Measurements from ENCODE around the gene POR.

POR gene

DNA sequence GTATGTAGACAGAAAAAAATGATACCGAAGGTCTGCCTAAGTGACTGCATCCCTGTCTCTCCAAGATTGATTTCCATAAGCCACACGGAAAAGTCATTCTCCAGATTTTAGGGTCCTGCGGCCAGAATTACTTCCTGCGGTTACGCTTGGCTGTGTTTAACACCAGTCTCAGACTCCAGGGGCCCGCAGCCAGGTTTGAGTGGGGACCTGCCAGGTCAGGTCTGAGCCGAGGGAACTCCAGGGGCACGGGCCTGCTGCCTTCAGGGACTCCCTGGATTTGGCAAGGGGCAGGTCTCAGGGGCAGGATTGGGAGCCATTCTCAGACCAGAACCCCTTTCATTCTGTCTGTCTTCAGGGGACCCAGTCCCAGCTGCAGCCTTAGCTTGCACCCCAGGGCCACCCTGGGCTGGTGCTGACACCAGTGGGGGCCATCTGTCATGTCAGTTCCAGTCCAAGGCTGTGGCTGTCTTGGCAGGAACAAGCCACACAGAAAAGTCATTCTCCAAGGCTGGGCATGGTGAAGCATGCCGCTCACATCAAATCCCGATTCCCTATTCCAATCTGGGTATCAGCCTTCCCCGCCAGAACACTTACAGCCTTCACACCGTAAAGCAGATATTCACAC, 40.5 kb downstream of the POR start:
- DNase-seq: no peak

DNA sequence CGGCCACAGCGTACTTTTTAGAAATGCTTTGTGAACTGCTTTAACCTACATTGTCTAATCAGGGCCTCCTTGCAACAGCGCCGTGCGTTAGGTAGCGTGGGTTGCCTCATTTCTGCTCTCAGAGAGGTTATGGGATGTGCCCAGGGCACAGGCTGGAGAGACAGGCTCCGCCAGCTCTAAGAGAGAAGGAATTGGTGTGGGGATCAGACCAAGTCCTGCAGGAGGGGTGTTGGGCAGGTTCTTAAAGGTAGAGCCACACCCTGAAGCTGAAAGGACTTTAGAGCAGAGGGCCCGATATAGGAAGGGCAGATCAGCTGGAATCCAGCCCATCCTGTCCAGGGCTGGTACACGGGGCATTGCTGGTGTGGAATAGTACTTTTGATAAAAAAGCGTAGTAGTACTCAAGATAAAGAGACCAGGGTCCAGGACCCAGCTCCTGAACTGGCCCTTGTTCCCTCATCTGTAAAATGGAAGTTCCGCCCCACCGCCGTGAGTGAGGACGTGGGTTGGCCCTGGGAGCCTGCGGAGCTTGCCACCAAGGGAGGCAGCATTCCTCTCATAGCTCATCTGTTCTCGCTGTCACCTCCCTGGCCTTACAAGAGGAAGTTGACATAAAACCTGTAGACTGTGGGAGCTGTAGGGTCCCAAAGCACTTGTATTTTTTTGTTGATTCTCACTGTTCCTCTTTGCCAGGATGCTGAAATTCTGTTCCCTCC, 42.2 kb downstream of the POR start:
- no peak for DNase-seq

DNA sequence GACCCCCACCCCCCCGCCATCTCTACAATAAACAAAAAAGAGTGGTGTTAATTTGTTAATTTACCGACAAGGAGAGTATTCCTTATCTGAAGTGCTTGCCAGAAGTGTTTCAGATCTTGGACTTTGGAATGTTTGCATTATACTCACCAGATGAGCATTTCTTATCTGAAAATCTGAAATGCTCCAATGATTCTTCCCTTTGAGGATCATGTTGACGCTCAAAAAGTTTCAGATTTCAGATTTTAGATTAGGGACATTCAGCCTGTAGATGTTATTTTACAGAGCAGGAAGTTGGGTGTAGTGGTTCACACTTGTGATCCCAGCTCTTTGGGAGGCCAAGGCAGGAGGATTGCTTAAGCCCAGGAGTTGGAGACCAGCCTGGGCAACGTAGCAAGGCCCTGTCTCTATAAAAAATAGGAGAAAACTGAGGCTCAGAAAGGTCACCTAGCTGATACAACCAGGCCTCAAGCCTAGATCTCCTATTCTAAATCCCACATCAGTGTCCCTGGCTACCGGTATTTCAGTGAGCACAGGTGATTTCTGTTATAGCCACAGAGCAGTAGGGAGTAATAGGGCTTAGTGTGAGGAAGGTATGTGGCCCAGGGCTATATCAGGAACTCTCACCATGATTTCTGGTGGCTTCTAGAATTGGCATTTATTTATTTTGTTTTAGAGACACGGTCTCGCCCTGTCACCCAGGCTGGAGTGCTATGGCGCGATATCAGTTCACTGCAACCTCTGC, 44.0 kb downstream of the POR start:
- DNase-seq: no peak

DNA sequence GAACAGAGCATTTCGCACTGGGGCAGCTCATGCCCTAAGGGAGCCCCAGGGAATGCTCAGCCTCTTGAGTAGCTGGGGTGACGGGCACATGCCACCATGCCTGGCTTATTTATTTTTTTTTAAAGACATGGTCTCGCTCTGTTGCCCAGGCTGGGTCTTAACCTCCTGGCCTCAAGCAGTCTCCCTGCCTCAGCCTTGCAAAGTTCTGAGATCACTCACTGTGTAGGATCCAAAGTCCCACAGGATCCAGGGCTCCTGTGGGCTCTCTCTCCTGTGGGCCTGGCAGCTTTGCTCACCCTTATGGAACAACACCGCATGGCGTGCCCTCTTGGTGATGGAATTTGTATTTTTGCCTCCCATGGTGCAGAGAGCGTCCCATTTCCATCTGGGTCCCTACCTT, 45.4 kb downstream of the POR start:
- no peak for DNase-seq

DNA sequence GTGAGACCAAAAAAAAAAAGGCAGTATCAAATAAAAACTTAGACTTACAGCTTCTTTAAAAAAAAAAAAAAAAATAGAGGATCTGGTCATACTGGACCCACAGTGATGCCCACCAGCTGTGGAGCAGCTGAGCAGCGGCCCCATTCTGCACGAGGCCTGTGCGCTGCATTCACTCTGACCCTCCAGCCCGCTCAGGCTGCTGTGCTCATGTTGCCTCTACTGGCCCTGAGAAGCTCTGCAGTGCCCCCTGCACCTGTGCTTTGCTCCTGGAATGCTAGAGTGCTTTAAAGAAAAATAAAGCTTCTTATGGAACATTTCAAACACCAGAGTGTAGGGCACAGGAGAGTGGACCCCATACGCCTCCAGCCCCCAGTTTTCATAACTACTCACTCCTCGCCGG, 46.3 kb downstream of the POR start:
- no peak for DNase-seq

DNA sequence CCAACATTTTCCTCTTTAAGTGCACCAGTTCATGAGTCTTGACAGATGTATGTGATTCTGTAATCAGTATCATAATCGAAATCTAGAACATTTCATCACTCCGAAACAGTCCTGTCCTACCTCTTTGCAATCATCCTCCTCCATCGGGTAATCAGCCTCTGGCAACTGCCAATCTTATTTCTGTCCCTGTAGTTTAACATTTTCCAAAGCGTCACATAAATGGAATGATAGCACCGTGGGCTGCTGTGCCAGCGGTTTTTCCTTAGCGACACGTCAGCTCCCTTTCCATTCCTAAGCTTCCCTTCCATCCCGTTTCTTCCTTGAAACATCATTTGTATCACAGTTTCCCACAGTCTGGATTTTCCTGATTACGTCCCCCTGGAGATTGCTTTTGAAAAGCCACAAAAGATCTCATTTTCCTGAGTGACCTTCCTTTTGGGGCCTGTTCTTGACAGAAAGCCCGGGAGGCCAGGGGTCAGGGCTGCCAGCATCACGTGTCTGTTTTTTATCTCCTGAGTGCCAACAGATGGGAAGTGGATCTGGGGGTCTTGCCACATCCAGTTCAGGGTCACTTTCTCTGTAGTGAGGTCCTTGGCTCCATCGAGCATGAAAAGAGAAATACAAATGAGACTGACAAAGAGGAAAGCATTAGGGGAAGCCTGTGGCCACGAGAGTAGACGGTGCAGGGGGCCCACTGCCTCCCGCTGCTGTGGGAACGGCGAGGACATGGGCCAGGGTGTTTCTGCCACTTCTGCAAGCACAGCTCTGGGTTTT, 47.8 kb downstream of the POR start:
- no peak for DNase-seq

DNA sequence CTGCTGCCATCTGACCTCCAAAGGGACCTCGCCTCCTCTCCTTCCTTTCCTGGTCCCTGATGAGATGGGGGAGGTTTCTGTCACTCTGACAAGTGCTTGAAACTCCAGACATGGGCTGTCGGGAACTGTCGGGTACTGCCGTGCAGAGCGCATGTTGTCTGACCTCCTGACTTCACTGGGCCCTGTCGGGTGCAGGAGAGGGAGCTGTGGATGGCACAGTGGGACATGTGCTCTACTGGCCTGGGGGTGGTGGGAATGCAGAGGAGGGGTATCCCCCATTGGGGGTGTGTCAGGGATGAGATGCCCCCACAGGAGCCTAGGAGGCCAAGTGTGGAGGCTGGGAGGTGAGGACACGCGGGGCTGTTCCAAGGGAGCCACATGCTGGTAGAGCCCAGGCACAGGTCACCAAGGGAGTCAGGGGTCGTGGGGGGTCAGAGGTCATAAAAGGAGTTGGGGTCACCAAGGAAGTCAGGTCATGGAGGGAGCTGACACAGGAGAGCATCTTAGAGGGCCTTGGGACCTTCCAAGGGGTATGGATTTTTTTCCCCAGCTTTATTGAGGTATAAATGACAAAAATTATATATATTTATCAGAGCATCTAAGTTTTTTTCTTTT, 48.5 kb downstream of the POR start:
- DNase-seq: no peak

DNA sequence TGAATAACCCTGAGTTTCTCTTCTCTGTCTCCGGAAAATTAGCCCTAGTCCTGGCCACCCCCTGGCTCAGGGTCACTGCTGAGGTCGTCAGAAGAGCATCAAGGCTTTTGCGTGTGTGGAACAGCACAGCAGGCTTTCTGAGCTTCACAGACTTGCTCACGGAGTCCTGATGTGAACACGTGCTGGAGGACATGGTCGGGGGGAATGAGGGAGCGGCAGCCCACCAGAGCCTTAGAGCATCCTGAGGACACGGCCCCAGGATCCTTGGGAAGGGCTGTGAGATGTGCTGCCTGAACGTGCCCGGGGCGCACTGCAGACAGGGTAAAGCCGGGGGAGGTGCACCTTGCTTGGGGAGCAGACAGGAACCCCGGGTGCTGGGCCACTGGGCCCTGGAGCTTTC, 50.7 kb downstream of the POR start:
- DNase-seq: no peak

DNA sequence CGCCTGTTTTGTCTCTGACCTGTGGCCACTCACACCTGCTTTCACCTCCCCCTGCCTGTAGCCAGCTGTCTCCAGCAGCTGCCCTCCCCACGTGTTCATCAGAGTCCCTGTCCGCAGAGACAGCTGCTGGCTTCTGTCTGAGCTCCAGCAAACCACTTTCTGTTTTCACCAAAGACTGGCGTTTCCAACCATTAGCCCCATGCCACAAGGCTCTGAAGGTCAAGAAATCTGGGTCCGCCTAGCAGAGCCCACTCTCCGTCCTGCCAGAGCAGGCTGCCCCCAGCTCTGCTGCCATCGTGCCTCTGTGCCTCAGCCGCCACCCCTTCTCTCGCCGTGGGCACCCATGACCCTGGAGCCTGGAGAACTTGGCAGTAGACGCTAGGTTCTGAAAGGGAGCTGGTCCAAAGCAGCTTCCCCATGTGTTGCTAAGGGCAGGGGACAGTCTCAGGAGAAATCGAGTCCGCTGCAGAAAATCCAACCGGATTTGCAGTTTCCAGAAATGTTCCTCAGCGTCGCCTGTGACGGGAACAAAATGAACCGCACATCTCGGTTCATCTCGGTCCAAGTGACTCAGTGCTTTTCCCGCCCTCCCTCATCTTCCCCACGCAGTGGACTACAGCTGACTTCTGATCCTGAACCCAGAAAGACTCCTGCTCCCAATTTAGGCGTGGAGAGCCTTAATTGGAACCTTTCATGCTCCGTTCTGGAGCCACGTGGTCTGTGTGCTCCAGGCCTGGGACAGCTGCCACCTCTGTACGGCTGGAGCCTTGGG, 51.4 kb downstream of the POR start:
- peak; percentile 50 for DNase-seq

DNA sequence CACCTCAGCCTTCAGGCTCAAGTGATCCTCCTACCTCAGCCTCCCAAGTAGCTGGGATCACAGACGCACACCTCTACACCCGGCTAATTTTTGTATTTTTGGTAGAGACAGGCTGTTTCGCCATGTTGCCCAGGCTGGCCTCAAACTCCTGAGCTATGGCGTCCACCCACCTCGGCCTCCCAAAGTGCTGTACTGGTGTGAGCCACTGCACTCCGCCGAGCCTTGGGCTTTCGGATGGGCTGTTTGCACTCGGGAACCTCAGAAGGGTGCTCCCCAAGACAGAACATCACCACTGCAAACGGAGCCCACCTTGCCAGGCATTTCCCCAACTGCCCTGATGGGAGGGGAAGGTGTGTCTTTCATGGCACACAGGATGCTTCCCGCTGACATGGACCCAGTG, 52.1 kb downstream of the POR start:
- DNase-seq: no peak

DNA sequence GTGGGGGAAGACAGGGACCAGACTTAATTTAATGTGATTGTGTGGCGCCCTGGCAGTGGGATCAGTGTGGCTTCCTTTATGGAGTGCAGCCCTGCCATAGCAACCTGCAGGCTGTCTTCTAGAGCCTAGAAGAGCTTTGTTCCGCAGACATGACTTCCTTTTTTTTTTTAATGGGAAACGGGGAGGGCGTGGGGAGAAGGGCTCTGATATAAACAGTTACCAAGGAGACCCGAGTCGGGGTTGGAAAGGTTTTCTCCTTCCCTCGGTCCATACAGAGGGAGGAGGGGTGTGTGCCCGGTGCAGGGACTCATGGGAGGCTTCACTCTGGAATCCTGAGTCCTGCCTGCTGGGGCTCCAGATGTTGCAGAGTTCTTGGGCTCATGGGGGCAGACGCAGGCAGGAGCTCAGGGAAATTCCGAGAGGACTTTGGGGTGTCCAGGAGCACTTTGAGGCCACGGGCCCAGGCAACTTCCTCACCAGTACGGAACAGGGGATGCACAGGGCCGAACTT, 52.6 kb downstream of the POR start:
- no peak for DNase-seq

DNA sequence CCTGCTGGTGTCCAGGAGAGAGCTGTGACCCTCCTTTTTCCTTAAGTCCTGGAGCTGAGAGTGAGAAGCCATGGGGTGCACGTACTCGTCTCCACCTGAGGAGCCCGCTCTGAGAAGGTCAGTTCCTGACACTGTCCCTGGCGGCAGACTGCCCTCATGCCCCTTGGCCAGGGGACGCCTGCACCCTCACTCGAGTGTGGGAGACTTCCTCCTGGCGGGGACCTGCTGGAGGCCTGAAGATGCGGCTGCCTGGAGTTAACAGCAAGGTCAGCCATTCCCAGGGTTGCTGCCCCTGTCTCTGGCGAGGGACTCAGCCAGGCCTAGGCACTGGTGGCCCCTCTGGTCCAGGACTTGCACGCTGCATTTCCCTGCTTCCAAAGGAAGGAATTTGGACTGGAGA, 53.1 kb downstream of the POR start:
- no peak for DNase-seq

DNA sequence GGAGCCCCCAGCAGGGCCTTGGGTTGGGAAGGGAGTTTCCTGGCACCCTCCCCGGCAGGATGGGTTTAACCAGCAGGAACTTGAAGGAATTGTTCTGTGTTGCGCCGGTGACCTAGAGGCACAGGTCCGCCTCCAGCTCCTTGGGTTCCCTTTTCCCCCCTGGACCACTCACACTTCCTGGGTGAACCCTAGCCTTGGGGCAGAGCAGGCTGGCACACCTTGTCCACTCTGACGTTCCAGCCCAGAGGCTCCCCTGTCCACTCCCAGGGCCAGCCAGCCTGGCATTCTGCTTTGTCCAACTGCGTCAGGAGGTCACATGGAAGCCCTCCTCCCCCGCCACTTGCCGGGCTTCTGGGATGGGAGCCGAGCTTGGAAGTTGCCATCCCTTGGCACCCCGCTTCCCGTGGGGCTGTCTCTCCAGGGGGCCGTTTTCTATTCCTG, 53.6 kb downstream of the POR start:
- DNase-seq: no peak

DNA sequence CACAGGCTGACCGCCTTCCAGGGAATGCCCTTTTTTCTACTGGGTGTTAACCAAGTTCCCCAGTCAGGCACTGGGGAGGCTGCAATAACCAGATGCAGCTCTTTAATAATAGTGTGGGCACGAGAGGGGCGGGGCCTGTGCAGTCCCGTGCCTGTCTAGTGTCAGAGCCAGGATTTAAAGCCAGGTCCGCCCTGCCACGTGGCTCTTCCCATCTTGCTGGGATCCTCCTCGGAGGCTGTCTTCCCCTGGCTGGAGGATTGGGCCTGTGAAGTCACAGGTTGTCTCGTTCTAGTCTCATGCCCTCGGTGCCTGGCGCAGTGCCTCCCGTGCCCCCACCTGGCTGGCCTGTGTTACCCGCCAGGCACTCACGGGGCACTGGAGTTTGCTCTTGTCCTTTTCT, 54.2 kb downstream of the POR start:
- no peak for DNase-seq

DNA sequence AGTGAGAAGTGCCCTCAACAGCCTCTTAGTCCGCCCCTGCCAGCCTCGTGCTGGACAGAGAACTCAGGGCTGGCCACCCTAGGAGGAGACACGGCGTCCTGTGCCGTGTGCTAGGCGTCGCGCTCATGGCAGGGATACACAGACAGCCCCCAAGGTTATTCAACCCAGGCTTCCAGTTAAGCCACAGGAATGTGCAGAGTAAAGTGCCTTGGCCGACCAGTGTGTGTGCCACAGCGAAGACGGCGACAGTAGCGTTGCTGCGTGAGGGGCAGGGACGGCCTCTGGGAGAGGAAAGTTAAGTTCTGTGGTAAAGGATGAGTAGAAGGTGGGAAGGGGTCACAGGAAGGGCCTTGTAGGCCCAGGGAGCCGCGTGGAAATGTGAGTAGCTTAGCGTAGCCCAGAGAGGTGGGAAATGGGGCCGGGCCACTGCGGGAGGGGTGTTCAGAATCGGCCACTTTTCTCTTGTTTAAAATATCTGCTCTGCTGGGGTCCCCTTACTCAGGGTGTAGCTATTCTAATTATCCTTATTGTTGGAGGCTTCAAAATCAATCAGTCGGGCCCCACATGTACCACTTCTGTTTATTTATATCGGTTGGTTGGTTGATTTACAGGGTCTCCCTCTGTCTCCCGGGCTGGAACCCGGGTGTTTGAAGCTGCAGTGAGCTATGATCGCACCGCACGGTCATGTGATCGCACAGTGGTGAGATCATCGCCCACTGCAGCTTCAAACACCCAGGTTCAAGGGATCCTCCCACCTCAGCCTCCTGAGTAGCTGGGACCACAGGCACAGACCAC, 54.9 kb downstream of the POR start:
- no peak for DNase-seq

DNA sequence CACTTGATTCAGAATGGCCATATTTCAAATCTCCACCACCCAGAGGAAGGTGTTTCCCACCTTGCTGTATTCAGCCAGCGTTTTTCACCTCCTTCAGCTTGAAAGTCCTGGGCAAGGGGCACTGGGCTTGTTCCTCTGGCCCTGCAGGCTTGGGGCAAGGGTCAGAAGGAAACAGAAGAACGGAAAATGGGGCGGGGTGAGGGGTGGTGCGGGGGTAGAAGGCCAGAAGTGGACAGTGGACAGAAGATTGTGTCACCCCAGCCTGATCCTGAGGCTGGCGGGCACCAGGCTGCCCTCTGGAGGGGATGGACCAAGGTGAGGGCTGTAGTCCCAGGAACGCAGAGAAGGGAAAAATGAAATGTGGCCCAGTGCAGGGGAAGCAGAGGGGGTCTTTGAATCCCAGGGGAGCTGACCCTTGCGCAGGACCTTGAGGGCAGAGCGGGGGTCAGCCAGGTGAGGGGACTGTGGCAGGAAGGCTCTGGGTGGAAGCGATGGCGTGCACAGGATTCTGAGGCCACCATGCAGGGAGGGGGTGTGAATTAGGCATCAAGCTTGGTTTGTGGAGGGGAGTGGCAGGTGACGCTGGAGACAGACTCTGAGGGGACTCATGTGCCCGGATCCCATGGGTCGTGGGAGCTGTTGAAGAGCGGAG, 56.5 kb downstream of the POR start:
- DNase-seq: no peak

DNA sequence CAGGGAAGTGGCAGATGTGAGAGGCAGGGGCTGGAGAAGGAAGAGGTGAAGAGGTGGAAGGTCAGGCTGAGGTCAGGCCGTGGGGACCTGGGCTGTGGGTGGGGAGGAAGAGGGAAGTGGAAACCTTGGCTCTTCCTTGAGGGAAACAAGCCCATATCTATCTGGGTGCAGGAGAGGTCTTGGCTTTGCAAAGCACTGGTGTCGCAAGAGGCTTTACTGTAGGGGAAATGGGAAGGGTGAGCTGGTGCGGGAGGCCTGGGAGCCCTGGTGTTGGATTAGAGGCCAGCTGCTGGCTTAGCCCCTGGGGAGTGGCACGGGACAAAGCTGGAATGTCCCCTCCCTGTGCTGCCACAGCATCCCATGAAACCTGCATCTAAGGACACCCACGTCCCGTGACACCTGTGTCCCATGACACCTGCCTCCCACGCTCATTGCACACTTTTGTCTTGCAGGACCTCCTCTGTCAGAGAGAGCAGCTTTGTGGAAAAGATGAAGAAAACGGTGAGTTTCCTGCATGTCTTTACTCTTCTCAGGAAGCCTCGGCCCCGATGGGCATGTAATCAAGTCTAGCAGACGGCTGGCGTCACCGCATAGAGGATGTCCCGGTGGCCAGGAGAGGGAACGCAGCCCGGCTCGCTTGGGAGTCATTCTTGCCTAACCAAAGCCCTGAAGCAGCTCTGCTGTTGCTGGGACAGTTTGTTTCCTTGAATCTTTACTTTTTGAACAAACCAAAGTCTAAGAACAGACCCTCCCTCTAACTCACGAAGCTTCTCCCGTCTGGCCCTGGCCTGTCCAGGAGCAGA, 57.2 kb downstream of the POR start:
- no peak for DNase-seq

DNA sequence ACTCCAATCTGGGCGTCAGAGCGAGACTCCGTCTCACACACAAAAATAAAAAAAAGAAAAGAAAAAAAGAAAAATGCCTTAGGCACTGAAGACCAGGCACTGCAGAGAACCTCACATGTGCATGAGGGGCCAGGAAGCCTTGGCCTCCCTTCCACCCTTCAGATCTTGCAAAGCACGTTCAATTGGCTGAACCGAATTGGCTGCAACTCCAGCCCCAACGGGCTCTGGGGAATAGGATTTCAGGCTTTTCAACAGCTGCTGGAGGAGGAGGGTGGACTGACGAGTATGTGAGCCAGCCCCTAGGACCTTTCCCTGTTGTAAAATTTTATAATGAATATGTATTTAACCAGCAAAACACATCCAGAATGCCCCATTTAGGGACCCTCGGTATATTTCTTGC, 62.8 kb downstream of the POR start:
- DNase-seq: peak; percentile 44

DNA sequence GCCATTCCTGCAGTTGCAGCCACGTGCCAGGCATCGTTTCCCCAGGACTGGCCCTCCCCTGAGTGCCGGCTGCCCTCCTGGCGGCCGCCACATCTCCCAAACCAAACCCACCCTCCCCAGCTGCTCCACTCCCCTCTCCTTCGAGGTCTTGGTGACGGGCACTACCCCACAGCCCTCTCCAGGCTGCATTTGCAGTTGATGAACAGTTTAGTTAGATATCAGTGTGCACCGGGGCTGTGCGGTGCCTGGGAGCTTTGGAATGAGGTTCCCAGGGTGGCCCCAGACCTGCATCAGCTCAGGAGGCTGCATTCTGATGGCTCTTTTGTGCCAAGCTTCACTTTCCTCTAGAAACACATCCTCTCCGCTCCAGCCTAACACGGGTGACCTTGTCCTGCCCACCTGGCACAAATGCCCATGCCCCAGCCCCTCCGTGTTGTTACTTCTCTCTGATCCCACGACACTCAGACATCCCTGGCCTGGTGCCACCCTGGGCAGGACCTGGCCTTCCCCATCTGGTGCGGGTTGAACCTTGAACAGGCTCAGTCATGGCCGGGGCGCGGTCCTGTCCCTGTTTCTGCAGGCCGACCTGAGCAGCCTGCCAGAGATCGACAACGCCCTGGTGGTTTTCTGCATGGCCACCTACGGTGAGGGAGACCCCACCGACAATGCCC, 64.9 kb downstream of the POR start:
- no peak for DNase-seq
